ENCODE results near the gene CSAD. TPM values are rescaled to one million over a fixed set of nuclear protein-coding genes. Genes with fewer than 3 reads are reported as not detected.

Gene CSAD
- total RNA-seq, 1 donor from 2014 or later = 16.7 TPM

GRCh38 chr12:53161119-53161911 lies 19.4 kb downstream of the CSAD start:
- Histone ChIP-seq H3K27me3 (ENCODE audit: control insufficient read depth in 3 of 3, insufficient read depth in 3 of 3, low read length in 3 of 3) (no peaks in the 10 kb centered on the region), H3K4me3 (ENCODE audit: low read length in 3 of 3) (no peak overlapping the region), H3K9me3 (ENCODE audit: control insufficient read depth in 3 of 3, low read length in 3 of 3) (no peaks in the 10 kb centered on the region)

GRCh38 chr12:53160673-53161072 lies 20.1 kb downstream of the CSAD start:
- Histone ChIP-seq H3K27me3 (ENCODE audit: control insufficient read depth in 3 of 3, insufficient read depth in 3 of 3, low read length in 3 of 3) (no peaks in the 10 kb centered on the region), H3K27ac (ENCODE audit: low read depth, low read length) (no peak overlapping the region), H3K9ac (ENCODE audit: low read depth in 1 of 3, low read length in 3 of 3) (no peak overlapping the region), H3K9me3 (ENCODE audit: control insufficient read depth in 3 of 3, low read length in 3 of 3) (no peaks in the 10 kb centered on the region), H3K4me1 (ENCODE audit: control insufficient read depth in 3 of 3, insufficient read depth in 3 of 3, low read length in 3 of 3) (peaks cover 0 to 3% (median 0%) of the 10 kb centered on the region in 3 donors), H3K4me3 (ENCODE audit: low read length in 3 of 3) (no peak overlapping the region), H3K36me3 (ENCODE audit: control insufficient read depth in 3 of 3, insufficient read depth in 3 of 3, low read length in 3 of 3) (peaks cover 9 to 19% (median 12%) of the 10 kb centered on the region in 3 donors)

More at GRCh38 chr12:53161119-53161911, 19.4 kb downstream of the CSAD start:
- Histone ChIP-seq H3K9ac (ENCODE audit: low read depth in 1 of 3, low read length in 3 of 3) (no peak overlapping the region), H3K36me3 (ENCODE audit: control insufficient read depth in 3 of 3, insufficient read depth in 3 of 3, low read length in 3 of 3) (peaks cover 9 to 20% (median 12%) of the 10 kb centered on the region in 3 donors), H3K27ac (ENCODE audit: low read depth, low read length) (no peak overlapping the region), H3K4me1 (ENCODE audit: control insufficient read depth in 3 of 3, insufficient read depth in 3 of 3, low read length in 3 of 3) (peaks cover 0 to 3% (median 0%) of the 10 kb centered on the region in 3 donors)

DNA sequence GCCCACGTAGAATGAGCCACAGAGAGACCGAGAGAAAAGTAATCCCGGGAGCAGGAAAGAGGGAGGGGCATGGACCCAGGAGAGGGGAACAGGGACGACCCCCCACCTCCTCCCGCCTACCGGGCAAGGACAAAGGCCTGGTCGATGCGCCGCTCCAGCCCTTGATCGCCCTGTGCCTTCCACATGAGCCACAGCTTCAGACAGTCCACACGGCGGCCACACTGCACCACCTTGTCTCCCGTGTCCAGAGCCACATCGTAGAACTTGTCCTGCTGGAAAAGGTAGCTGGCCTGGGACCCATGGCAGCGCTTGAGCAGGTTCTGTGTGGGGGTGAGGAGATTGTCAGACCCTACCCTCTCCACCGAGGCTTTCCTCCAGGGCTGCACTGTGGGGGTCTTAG lies 20.7 kb downstream of the CSAD start:
- Histone ChIP-seq H3K27me3 (ENCODE audit: control insufficient read depth in 3 of 3, insufficient read depth in 3 of 3, low read length in 3 of 3) (no peaks in the 10 kb centered on the region), H3K36me3 (ENCODE audit: control insufficient read depth in 3 of 3, insufficient read depth in 3 of 3, low read length in 3 of 3) (peaks cover 9 to 18% (median 12%) of the 10 kb centered on the region in 3 donors), H3K9me3 (ENCODE audit: control insufficient read depth in 3 of 3, low read length in 3 of 3) (no peaks in the 10 kb centered on the region), H3K27ac (ENCODE audit: low read depth, low read length) (no peak overlapping the region), H3K4me3 (ENCODE audit: low read length in 3 of 3) (no peak overlapping the region), H3K4me1 (ENCODE audit: control insufficient read depth in 3 of 3, insufficient read depth in 3 of 3, low read length in 3 of 3) (peaks cover 0 to 3% (median 0%) of the 10 kb centered on the region in 3 donors), H3K9ac (ENCODE audit: low read depth in 1 of 3, low read length in 3 of 3) (no peak overlapping the region)

DNA sequence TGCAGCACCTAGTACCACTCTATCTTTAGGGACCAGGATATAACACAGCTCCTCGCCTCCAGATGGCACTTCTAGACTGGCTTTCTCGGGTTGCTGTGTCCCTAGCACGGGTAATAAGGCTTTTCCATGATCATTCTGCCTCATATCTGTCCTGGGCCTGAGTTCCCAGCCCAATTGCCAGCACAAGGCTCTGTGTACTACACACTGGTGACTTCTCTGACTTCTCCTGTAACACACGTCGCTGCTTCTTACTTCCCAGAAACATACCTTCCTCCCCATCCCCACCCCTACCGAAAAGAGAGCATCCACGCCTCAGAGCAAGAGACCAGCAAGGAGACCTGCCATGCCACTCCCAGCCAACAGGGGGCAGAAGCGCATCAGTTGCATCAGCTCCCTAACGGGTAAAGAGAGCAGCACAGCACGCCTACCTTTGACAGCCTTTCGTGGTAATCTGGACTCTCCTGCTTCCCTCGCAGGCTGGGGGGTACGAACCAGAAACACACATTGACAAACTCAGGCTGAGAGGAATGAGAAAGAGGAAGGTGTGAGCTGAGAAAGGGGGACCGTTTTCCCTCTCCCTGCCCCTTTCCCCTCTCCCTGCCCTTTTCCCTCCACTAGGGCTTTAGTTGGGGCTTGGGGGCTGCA lies 21.4 kb downstream of the CSAD start:
- H3K4me1 ChIP-seq (ENCODE audit: control insufficient read depth in 3 of 3, insufficient read depth in 3 of 3, low read length in 3 of 3) = peaks cover 0 to 3% (median 0%) of the 10 kb centered on the region in 3 donors
- no peaks in the 10 kb centered on the region for H3K9me3 ChIP-seq (ENCODE audit: control insufficient read depth in 3 of 3, low read length in 3 of 3)
- no peak overlapping the region for H3K27ac ChIP-seq (ENCODE audit: low read depth, low read length)
- H3K9ac ChIP-seq (ENCODE audit: low read depth in 1 of 3, low read length in 3 of 3) = peak overlapping the region in 1 of 3 donors; percentile 57
- H3K4me3 ChIP-seq (ENCODE audit: low read length in 3 of 3) = no peak overlapping the region
- H3K36me3 ChIP-seq (ENCODE audit: control insufficient read depth in 3 of 3, insufficient read depth in 3 of 3, low read length in 3 of 3) = peaks cover 9 to 18% (median 12%) of the 10 kb centered on the region in 3 donors
- H3K27me3 ChIP-seq (ENCODE audit: control insufficient read depth in 3 of 3, insufficient read depth in 3 of 3, low read length in 3 of 3) = no peaks in the 10 kb centered on the region

- Histone ChIP-seq H3K4me3 (ENCODE audit: low read length in 3 of 3) (no peak overlapping the region), H3K27me3 (ENCODE audit: control insufficient read depth in 3 of 3, insufficient read depth in 3 of 3, low read length in 3 of 3) (no peaks in the 10 kb centered on the region), H3K9ac (ENCODE audit: low read depth in 1 of 3, low read length in 3 of 3) (no peak overlapping the region), H3K9me3 (ENCODE audit: control insufficient read depth in 3 of 3, low read length in 3 of 3) (no peaks in the 10 kb centered on the region), H3K27ac (ENCODE audit: low read depth, low read length) (no peak overlapping the region), H3K36me3 (ENCODE audit: control insufficient read depth in 3 of 3, insufficient read depth in 3 of 3, low read length in 3 of 3) (no peaks in the 10 kb centered on the region), H3K4me1 (ENCODE audit: control insufficient read depth in 3 of 3, insufficient read depth in 3 of 3, low read length in 3 of 3) (no peaks in the 10 kb centered on the region)
Measured at GRCh38 chr12:53152390-53152789, 28.3 kb downstream of the CSAD start.

- no peak overlapping the region for H3K27ac ChIP-seq (ENCODE audit: low read depth, low read length)
- H3K4me3 ChIP-seq (ENCODE audit: low read length in 3 of 3) = no peak overlapping the region
- no peaks in the 10 kb centered on the region for H3K9me3 ChIP-seq (ENCODE audit: control insufficient read depth in 3 of 3, low read length in 3 of 3)
- no peaks in the 10 kb centered on the region for H3K4me1 ChIP-seq (ENCODE audit: control insufficient read depth in 3 of 3, insufficient read depth in 3 of 3, low read length in 3 of 3)
- H3K27me3 ChIP-seq (ENCODE audit: control insufficient read depth in 3 of 3, insufficient read depth in 3 of 3, low read length in 3 of 3) = no peaks in the 10 kb centered on the region
- no peak overlapping the region for H3K9ac ChIP-seq (ENCODE audit: low read depth in 1 of 3, low read length in 3 of 3)
- no peaks in the 10 kb centered on the region for H3K36me3 ChIP-seq (ENCODE audit: control insufficient read depth in 3 of 3, insufficient read depth in 3 of 3, low read length in 3 of 3)
Measured at GRCh38 chr12:53151039-53151438, 29.7 kb downstream of the CSAD start.

DNA sequence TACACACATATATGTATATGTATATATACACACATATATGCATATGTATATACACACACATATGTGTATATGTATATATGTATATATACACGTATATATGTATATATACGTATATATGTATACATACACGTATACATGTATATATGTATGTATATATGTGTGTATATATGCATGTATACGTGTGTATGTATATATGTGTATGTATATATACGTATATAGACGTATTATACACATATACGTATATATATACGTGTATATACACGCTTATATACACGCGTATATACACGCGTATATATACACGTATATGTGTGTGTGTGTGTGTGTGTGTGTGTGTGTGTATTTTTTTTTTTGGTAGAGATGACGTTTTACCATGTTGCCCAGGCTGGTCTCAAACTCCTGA lies 33.1 kb downstream of the CSAD start:
- H3K9me3 ChIP-seq (ENCODE audit: control insufficient read depth in 3 of 3, low read length in 3 of 3) = no peaks in the 10 kb centered on the region
- no peak overlapping the region for H3K9ac ChIP-seq (ENCODE audit: low read depth in 1 of 3, low read length in 3 of 3)
- no peaks in the 10 kb centered on the region for H3K4me1 ChIP-seq (ENCODE audit: control insufficient read depth in 3 of 3, insufficient read depth in 3 of 3, low read length in 3 of 3)
- H3K36me3 ChIP-seq (ENCODE audit: control insufficient read depth in 3 of 3, insufficient read depth in 3 of 3, low read length in 3 of 3) = no peaks in the 10 kb centered on the region
- no peaks in the 10 kb centered on the region for H3K27me3 ChIP-seq (ENCODE audit: control insufficient read depth in 3 of 3, insufficient read depth in 3 of 3, low read length in 3 of 3)
- H3K4me3 ChIP-seq (ENCODE audit: low read length in 3 of 3) = no peak overlapping the region
- H3K27ac ChIP-seq (ENCODE audit: low read depth, low read length) = no peak overlapping the region

GRCh38 chr12:53147181-53147580 lies 33.5 kb downstream of the CSAD start:
- Histone ChIP-seq H3K27me3 (ENCODE audit: control insufficient read depth in 3 of 3, insufficient read depth in 3 of 3, low read length in 3 of 3) (no peaks in the 10 kb centered on the region), H3K9ac (ENCODE audit: low read depth in 1 of 3, low read length in 3 of 3) (no peak overlapping the region), H3K4me1 (ENCODE audit: control insufficient read depth in 3 of 3, insufficient read depth in 3 of 3, low read length in 3 of 3) (no peaks in the 10 kb centered on the region), H3K27ac (ENCODE audit: low read depth, low read length) (no peak overlapping the region), H3K9me3 (ENCODE audit: control insufficient read depth in 3 of 3, low read length in 3 of 3) (no peaks in the 10 kb centered on the region), H3K4me3 (ENCODE audit: low read length in 3 of 3) (no peak overlapping the region), H3K36me3 (ENCODE audit: control insufficient read depth in 3 of 3, insufficient read depth in 3 of 3, low read length in 3 of 3) (no peaks in the 10 kb centered on the region)

GRCh38 chr12:53145383-53146260 lies 35.1 kb downstream of the CSAD start:
- Histone ChIP-seq H3K4me3 (ENCODE audit: low read length in 3 of 3) (no peak overlapping the region), H3K4me1 (ENCODE audit: control insufficient read depth in 3 of 3, insufficient read depth in 3 of 3, low read length in 3 of 3) (no peaks in the 10 kb centered on the region), H3K27ac (ENCODE audit: low read depth, low read length) (no peak overlapping the region), H3K36me3 (ENCODE audit: control insufficient read depth in 3 of 3, insufficient read depth in 3 of 3, low read length in 3 of 3) (no peaks in the 10 kb centered on the region), H3K27me3 (ENCODE audit: control insufficient read depth in 3 of 3, insufficient read depth in 3 of 3, low read length in 3 of 3) (no peaks in the 10 kb centered on the region), H3K9ac (ENCODE audit: low read depth in 1 of 3, low read length in 3 of 3) (no peak overlapping the region), H3K9me3 (ENCODE audit: control insufficient read depth in 3 of 3, low read length in 3 of 3) (no peaks in the 10 kb centered on the region)
